Measurements from ENCODE around the gene ENPP5.

- TF ChIP-seq EZH2 (IDR thresholded peaks at IDR 0.05; ENCODE audit: borderline replicate concordance, low read length): no peak
- no peak for TF ChIP-seq CTCF (IDR thresholded peaks at IDR 0.05; ENCODE audit: low read length)
Observed at GRCh38 chr6:46128476-46128875, 42.3 kb downstream of the ENPP5 start.

Measured in OCI-LY1 (cell line).